ENCODE measurements around the gene AKT1.

GRCh38 chr14:104802394-104803184 lies 7.0 kb upstream of the AKT1 start:
- TF ChIP-seq CTCF (IDR thresholded peaks at IDR 0.05; ENCODE audit: low read depth, low read length) (no peak), EZH2phosphoT487 (IDR thresholded peaks at IDR 0.05; ENCODE audit: low read depth) (no peak)

Measured in OCI-LY3 (cell line).